GM10248 (cell line): Measurements from ENCODE around the gene ITGB4.

Experiments used
- CTCF ChIA-PET: fragments of 300-600 bp; sonication (Branson Sonifier 250); formaldehyde crosslinking; extraction: SDS; loops from one replicate; lab custom pipeline; 2021; ENCODE audit warnings: antibody characterized with exemption; lab: Yijun Ruan, JAX
- POLR2A ChIA-PET: fragments of 350-650 bp; sonication (Branson Sonifier 250); formaldehyde crosslinking; extraction: SDS; loops from one replicate; lab custom pipeline; 2020; ENCODE audit warnings: antibody characterized with exemption; lab: Yijun Ruan, JAX
- DNase-seq: peaks from one replicate; pipeline ENCODE4 v3.0.0; 2012; ENCODE audit errors: extremely low spot score
- TF ChIP-seq, protein P1 (sequence below): IDR thresholded peaks from 2 replicates; pipeline ENCODE4 v1.5.1; 2012; ENCODE audit warnings: mild to moderate bottlenecking, low read depth; ENCODE audit errors: extremely low read depth, missing control alignments, control extremely low read depth

Gene ITGB4

DNA sequence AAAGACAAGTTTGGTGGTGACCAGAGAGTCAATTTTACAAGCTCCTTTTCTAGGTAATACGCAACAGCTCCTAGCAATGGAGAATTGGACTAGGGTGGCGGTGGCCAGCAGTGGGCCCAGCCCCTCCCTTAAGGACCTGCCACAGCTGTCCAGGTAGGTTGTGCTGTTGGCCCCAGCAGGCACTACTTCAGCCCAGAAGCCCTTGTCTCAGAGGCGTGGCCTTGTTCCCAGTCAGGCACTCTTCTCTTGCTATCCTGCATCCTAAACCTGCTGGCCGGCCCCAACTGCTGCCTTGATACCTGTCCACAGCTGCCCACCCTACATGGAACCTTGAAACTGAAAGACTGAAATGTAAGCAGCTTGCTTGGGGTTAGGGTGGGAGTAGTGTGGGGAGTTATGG lies 44.7 kb downstream of the ITGB4 start:
- no peak for DNase-seq
- ChIA-PET CTCF (interaction anchor here (0.7 to 6.1 kb wide), 13 partner anchors 11 to 240 kb away, joined by 3 to 106 read pairs (median 5); partner anchors contain the start of gene UNK), POLR2A (interaction anchor here (3.0 to 6.2 kb wide), 2 partner anchors 10 to 14 kb away, joined by 24 to 97 read pairs; a partner anchor contains a TSS)
- TF ChIP-seq, protein P1, sequence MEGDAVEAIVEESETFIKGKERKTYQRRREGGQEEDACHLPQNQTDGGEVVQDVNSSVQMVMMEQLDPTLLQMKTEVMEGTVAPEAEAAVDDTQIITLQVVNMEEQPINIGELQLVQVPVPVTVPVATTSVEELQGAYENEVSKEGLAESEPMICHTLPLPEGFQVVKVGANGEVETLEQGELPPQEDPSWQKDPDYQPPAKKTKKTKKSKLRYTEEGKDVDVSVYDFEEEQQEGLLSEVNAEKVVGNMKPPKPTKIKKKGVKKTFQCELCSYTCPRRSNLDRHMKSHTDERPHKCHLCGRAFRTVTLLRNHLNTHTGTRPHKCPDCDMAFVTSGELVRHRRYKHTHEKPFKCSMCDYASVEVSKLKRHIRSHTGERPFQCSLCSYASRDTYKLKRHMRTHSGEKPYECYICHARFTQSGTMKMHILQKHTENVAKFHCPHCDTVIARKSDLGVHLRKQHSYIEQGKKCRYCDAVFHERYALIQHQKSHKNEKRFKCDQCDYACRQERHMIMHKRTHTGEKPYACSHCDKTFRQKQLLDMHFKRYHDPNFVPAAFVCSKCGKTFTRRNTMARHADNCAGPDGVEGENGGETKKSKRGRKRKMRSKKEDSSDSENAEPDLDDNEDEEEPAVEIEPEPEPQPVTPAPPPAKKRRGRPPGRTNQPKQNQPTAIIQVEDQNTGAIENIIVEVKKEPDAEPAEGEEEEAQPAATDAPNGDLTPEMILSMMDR, result no peak

DNA sequence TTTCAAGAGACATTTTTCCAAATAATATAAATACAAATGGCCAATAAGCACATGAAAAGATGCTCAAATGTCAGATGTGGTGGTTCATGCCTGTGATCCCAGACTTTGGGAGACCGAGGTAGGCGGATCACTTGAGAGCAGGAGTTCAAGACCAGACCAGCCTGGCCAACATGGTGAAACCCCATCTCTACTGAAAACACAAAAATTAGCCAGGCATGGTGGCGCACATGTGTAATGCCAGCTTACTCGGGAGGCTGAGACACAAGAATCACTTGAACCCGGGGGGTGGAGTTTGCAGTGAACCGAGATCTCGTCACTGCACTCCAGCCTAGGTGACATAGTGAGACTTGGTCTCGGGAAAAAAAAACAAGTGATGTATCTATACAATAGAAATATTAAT lies 46.6 kb downstream of the ITGB4 start:
- no peak for DNase-seq
- ChIA-PET CTCF (interaction anchor here (2.0 kb wide), 1 partner anchor 15 kb away, joined by 5 read pairs; no protein-coding TSS in a partner anchor), POLR2A (interaction anchor here (0.6 to 1.1 kb wide), 3 partner anchors 12 to 851 kb away, joined by 3 read pairs; no protein-coding TSS in a partner anchor)
- TF ChIP-seq, protein P1, result no peak

- DNase-seq, result no peak
- POLR2A ChIA-PET, result interaction anchor here (0.5 to 2.9 kb wide), 4 partner anchors 10 to 647 kb away, joined by 3 to 13 read pairs (median 6); partner anchors contain the start of gene TRIM47
- CTCF ChIA-PET, result interaction anchor here (1.7 to 2.4 kb wide), 2 partner anchors 16 to 77 kb away, joined by 4 to 7 read pairs; no protein-coding TSS in a partner anchor
- TF ChIP-seq, protein P1, result no peak
Observed at GRCh38 chr17:75769536-75769935, 48.3 kb downstream of the ITGB4 start.

- CTCF ChIA-PET, result interaction anchor here (1.1 to 1.2 kb wide), 2 partner anchors 73 to 89 kb away, joined by 3 to 5 read pairs; no protein-coding TSS in a partner anchor
- TF ChIP-seq, protein P1, result no peak
Observed at GRCh38 chr17:75771334-75772281, 50.3 kb downstream of the ITGB4 start.

DNA sequence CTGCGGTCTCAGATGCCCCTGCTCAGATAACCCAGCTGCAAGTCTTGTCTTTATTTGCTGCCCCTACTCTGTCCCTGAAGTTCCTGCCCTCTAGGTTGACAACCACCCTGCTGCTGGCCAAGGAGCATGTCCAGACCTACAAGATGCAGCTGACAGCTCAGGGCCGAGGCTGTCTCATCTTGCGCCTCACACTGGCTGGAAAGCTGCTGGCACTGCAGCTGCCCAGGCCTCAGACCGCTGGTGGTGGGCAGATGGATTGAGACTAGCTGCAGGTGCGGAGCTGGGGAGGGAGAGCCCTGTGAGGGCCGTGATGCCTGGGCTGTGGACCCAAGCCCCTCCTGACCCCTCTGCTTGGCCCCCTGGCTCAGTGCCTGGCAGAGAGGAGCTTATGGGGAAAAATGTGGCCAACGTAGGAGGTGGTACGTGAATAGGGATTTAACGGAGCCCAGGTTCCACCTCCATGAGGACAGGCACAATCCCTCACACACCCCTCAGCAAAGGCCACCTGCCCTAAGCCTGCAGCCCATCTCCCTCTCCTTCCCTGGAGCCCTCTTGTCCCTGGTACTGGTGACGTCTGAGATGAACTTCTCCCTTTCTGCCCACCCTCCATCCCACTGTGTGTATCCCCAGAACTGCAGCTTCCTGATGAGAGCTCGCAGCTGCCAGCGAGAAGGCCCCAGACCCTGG lies 52.0 kb downstream of the ITGB4 start:
- TF ChIP-seq, protein P1, result no peak
- ChIA-PET CTCF (interaction anchor here (0.9 to 8.6 kb wide), 9 partner anchors 10 to 57 kb away, joined by 3 to 71 read pairs (median 4); partner anchors contain the start of genes GALK1 and UNK), POLR2A (interaction anchor here (0.5 to 7.2 kb wide), 10 partner anchors 10 to 225 kb away, joined by 3 to 97 read pairs (median 4); partner anchors contain the start of gene GALK1)
- no peak for DNase-seq

More at GRCh38 chr17:75771334-75772281, 50.3 kb downstream of the ITGB4 start:
- no peak for DNase-seq
- POLR2A ChIA-PET, result interaction anchor here (0.6 to 2.9 kb wide), 4 partner anchors 8 to 961 kb away, joined by 3 to 13 read pairs (median 4); a partner anchor contains a TSS
